Neural crest cell (in vitro differentiated cells): ENCODE measurements around the gene LMNTD1. TPM values are rescaled to one million over a fixed set of nuclear protein-coding genes. Genes with fewer than 3 reads are reported as not detected.
"Not testable (repeated sequence)": the region's sequence is repeated elsewhere in the genome, so short reads cannot be mapped to it uniquely, and the experiment has no call there.

Experiments
- DNase-seq: peaks from one replicate; pipeline ENCODE4 v3.0.0; 2021; ENCODE audit warnings: low read depth, mixed read lengths, low spot score
- H3K27ac Mint-ChIP-seq: one replicate; pipeline ENCODE4 v1.8.0; 2021; ENCODE audit warnings: mild to moderate bottlenecking, mixed read lengths; ENCODE audit not compliant: unreplicated experiment
- H3K27me3 Mint-ChIP-seq: 2 replicates; pipeline ENCODE4 v1.8.0; 2021; ENCODE audit warnings: low read depth, mild to moderate bottlenecking, mixed read lengths
- H3K36me3 Mint-ChIP-seq: 2 replicates; pipeline ENCODE4 v1.8.0; 2021; ENCODE audit warnings: low read depth, mild to moderate bottlenecking, mixed read lengths
- H3K4me1 Mint-ChIP-seq: 2 replicates; pipeline ENCODE4 v1.8.0; 2021; ENCODE audit warnings: mixed read lengths
- H3K4me3 Mint-ChIP-seq: one replicate; pipeline ENCODE4 v1.8.0; 2021; ENCODE audit warnings: mild to moderate bottlenecking, mixed read lengths
- H3K9me3 Mint-ChIP-seq: 2 replicates; pipeline ENCODE4 v1.8.0; 2021; ENCODE audit warnings: mixed read lengths
- total RNA-seq: library from RNA; stranded (reverse); gene quantifications from 2 replicates; pipeline ENCODE4 v1.2.1, GENCODE V29; 2021
- TF ChIP-seq, protein P1 (sequence below): fragments of 200-600 bp; sonication (generic); conservative IDR thresholded peaks from 2 replicates; pipeline ENCODE4 v1.5.0; 2021; ENCODE audit warnings: antibody characterized with exemption, mild to moderate bottlenecking

LMNTD1 gene
- total RNA-seq, 1 donor from 2014 or later, result not detected

DNA sequence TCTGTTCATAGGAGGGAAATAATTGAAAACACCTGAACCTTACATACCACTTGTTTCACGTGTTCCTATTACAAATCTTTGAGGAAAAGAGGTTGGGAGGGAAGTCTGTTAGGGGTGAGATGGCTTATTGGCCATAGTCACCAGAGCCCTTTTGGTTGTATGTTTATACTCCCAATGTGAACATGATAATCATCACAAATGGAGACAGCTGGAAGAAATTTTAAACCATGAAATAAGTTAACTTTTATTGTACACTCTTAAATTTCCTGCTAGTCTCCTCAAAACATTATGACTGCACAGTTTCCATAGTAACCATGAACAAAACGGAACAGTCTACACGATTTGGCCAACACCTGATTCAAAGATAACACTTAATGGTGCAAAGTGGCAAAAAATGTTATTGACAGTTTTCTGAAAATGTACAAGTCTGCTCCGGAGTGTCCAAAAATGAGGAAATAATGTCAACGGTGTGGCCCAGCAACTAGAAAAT, 56.9 kb downstream of the LMNTD1 start:
- peaks cover 6% of the 10 kb centered on the region for H3K36me3 Mint-ChIP-seq
- no peak overlapping the region for H3K4me3 Mint-ChIP-seq
- H3K27ac Mint-ChIP-seq, result no peak overlapping the region
- peaks cover 17% of the 10 kb centered on the region for H3K4me1 Mint-ChIP-seq
- DNase-seq, result no peak
- TF ChIP-seq, protein P1, sequence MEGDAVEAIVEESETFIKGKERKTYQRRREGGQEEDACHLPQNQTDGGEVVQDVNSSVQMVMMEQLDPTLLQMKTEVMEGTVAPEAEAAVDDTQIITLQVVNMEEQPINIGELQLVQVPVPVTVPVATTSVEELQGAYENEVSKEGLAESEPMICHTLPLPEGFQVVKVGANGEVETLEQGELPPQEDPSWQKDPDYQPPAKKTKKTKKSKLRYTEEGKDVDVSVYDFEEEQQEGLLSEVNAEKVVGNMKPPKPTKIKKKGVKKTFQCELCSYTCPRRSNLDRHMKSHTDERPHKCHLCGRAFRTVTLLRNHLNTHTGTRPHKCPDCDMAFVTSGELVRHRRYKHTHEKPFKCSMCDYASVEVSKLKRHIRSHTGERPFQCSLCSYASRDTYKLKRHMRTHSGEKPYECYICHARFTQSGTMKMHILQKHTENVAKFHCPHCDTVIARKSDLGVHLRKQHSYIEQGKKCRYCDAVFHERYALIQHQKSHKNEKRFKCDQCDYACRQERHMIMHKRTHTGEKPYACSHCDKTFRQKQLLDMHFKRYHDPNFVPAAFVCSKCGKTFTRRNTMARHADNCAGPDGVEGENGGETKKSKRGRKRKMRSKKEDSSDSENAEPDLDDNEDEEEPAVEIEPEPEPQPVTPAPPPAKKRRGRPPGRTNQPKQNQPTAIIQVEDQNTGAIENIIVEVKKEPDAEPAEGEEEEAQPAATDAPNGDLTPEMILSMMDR, result no peak
- H3K27me3 Mint-ChIP-seq, result no peaks in the 10 kb centered on the region
- H3K9me3 Mint-ChIP-seq, result peaks cover 7% of the 10 kb centered on the region

DNA sequence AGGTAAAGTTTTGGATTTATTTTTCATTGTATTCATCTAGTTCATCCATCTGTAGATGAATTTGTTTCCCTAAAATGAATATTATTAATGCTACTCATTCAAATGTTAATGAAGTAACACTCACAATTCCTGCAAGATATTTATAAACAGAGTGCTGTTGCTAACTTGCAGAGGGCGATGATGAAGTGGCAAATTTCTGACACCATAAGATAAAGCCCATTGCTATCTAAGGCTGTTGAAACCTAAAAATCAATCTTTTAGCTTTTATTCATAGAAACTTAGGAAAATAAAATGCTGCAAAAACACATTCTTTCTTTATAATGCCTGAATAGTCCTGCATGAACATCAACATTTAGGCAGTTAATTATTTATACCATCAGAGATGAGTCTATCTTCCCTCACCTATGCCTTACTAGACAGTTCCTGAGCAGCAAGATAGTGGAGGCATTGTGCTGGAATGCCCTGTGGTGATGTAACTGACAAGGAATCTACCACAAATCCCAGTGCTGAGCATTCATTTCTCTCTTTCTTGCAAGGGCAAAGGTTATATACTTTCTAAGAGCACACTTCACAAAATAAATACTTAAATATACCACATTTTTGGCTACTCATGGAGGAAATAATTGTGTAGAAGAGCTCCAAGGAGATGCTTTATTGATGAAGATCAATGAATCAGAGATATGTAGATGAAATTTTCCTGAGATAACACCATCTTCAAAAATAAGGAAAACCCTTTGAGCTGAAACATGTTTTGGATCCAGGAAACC, 57.6 kb downstream of the LMNTD1 start:
- no peak for DNase-seq
- TF ChIP-seq, protein P1, result no peak
- Mint-ChIP-seq H3K4me3 (no peak overlapping the region), H3K9me3 (peaks cover 7% of the 10 kb centered on the region), H3K27ac (no peak overlapping the region), H3K36me3 (peaks cover 6% of the 10 kb centered on the region), H3K27me3 (no peaks in the 10 kb centered on the region), H3K4me1 (peaks cover 17% of the 10 kb centered on the region)

DNA sequence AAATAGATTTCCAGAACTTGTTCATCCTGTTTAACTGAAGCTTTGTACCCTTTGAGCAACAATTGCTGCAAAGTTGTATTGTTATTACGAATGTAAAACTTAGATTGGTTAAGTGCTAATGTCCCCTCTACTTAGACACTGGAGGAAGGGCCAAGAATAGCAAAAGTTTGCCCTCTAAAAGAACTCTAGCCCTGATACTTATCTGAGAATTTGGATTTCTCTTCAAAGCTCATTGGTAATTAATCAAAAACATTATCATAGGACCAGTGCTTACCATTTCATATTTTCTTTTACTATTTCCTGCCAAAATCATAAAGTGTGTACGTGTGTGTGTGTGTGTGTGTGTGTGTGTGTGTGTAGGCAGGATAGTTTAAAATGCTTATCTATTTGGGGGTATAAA, 58.2 kb downstream of the LMNTD1 start:
- H3K4me3 Mint-ChIP-seq, result no peak overlapping the region
- H3K9me3 Mint-ChIP-seq, result peaks cover 7% of the 10 kb centered on the region
- H3K36me3 Mint-ChIP-seq, result peaks cover 8% of the 10 kb centered on the region
- TF ChIP-seq, protein P1, result no peak
- peaks cover 20% of the 10 kb centered on the region for H3K4me1 Mint-ChIP-seq
- no peaks in the 10 kb centered on the region for H3K27me3 Mint-ChIP-seq
- H3K27ac Mint-ChIP-seq, result no peak overlapping the region
- DNase-seq, result no peak

DNA sequence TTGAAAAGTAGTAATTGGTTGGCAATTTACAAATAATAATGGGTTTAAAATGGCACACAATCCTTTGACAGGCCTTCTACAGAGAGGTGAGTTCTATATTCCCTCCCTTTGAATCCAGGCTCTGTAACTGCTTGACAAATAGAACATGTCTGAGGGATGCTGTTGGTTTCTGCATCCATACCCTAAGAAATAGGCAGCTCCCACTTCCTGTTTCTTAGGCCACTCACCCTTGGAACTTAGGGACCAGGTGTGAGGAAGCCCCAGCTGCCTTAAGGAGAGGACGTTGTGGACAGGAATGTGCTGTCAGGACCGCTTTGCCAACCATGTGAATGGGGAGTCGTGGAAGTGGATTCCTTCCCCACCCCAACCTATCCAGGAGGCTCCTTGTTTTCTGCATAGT, 59.4 kb downstream of the LMNTD1 start:
- Mint-ChIP-seq H3K4me3 (no peak overlapping the region), H3K27ac (no peak overlapping the region), H3K9me3 (peaks cover 6% of the 10 kb centered on the region), H3K36me3 (peaks cover 9% of the 10 kb centered on the region), H3K27me3 (no peaks in the 10 kb centered on the region), H3K4me1 (peaks cover 22% of the 10 kb centered on the region)
- DNase-seq, result no peak
- TF ChIP-seq, protein P1, result no peak

DNA sequence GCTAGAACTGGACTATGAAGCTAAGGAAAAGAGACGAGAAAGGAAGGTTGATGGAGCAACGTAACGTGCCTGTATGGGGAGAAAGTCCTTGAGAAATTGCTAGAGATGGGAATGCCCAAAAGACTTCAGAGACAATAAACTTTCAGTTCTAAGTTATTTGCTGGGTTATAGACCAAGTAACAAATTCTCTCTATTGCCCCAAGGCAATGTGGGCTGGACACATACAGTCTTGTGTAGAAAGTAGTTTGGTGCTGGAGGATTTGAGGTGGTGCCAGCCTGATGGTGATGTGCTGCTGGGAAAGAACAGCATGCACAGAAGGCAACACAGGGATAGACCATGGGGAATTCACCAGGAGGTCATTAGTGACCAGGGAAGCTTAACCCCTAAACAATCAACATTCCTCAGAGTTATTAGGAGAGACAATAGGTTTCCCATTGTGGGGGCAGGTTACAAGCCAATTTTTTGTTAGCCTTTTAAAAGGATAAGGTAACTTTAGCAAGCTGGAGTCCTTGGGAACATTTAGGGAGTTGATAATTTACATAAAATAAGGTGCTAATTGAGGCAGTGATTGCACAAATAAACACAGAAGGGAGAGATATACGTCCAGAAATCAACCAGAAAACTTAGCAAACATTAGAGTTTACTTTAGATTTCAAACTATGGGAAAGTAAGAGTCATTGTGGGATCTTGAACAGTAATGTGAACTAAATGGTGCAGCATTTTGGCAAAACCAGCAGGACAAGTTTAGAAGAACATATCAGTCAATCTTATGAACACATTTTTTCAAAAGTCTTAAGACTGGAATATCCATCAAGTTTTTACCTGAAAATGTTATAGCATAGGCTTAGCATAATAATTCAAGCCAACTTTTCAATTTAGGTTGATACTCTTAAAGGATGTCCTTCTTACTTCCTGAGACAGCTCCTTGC, 61.4 kb downstream of the LMNTD1 start:
- Mint-ChIP-seq H3K4me3 (no peak overlapping the region), H3K9me3 (peaks cover 3% of the 10 kb centered on the region), H3K4me1 (peaks cover 21% of the 10 kb centered on the region), H3K36me3 (peaks cover 7% of the 10 kb centered on the region), H3K27ac (no peak overlapping the region), H3K27me3 (no peaks in the 10 kb centered on the region)
- TF ChIP-seq, protein P1, result no peak
- DNase-seq, result no peak

DNA sequence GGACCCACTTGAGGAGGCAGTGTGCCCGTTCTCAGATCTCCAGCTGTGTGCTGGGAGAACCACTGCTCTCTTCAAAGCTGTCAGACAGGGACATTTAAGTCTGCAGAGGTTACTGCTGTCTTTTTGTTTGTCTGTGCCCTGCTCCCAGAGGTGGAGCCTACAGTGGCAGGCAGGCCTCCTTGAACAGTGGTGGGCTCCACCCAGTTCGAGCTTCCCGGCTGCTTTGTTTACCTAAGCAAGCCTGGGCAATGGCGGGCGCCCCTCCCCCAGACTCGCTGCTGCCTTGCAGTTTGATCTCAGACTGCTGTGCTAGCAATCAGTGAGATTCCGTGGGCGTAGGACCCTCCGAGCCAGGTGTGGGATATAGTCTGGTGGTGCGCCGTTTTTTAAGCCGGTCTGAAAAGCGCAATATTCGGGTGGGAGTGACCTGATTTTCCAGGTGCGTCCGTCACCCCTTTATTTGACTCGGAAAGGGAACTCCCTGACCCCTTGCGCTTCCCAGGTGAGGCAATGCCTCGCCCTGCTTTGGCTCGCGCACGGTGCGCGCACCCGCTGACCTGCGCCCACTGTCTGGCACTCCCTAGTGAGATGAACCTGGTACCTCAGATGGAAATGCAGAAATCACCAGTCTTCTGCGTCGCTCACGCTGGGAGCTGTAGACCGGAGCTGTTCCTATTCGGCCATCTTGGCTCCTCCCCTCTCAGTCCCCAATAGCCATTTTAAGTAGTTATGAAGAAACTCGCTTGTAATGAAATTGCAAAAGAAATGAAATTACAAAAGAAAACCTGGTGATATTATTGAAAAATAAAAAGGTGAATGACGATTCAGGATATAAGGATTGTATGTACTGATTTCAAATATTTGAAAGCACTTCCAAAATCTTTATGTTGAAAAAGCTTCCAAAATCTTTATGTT, 63.9 kb downstream of the LMNTD1 start:
- H3K27me3 Mint-ChIP-seq, H3K36me3 Mint-ChIP-seq, H3K9me3 Mint-ChIP-seq, H3K4me1 Mint-ChIP-seq: not testable (repeated sequence)
- H3K27ac Mint-ChIP-seq, result peak overlapping the region; percentile 78
- peak overlapping the region; percentile 88 for H3K4me3 Mint-ChIP-seq
- DNase-seq, result peak; percentile 18
